Erythroblast (primary cell): Measurements from ENCODE around the gene CFAP54.

ENCODE experiments used
- DNase-seq, 2 experiments: peaks; one replicate each; lab custom pipeline; 2025; lab: John Stamatoyannopoulos, UW
- GATA1 ChIP-seq: IDR thresholded peaks from 2 replicates; pipeline ENCODE4 v1.6.1; 2011; ENCODE audit warnings: low read depth, mild to moderate bottlenecking, control low read depth, low read length, moderate library complexity
- POLR2A ChIP-seq: IDR thresholded peaks from 2 replicates; pipeline ENCODE4 v1.6.1; 2011; ENCODE audit warnings: mild to moderate bottlenecking, low read length

CFAP54 gene

GRCh38 chr12:96889273-96889933 is 400.0 kb downstream of the CFAP54 start:
- TF ChIP-seq POLR2A = no peak
- TF ChIP-seq GATA1 = no peak
- no peak for DNase-seq

- DNase-seq = no peak
- no peak for TF ChIP-seq GATA1
- no peak for TF ChIP-seq POLR2A
Observed at GRCh38 chr12:96890331-96890730, 401.0 kb downstream of the CFAP54 start.

GRCh38 chr12:96892104-96892503 is 402.7 kb downstream of the CFAP54 start:
- TF ChIP-seq GATA1 (no peak), POLR2A (no peak)
- DNase-seq = no peak

GRCh38 chr12:96897421-96897820 is 408.0 kb downstream of the CFAP54 start:
- TF ChIP-seq GATA1 = no peak
- TF ChIP-seq POLR2A = no peak
- DNase-seq = no peak

GRCh38 chr12:96901175-96901574 is 411.8 kb downstream of the CFAP54 start:
- DNase-seq = no peak
- TF ChIP-seq GATA1 = no peak
- TF ChIP-seq POLR2A = no peak

GRCh38 chr12:96902076-96902475 is 412.7 kb downstream of the CFAP54 start:
- peak in 1 of 2 experiments; percentile 9 for DNase-seq
- TF ChIP-seq POLR2A (no peak), GATA1 (no peak)

GRCh38 chr12:96906498-96906848 is 417.1 kb downstream of the CFAP54 start:
- no peak for DNase-seq
- TF ChIP-seq GATA1 = no peak
- no peak for TF ChIP-seq POLR2A

GRCh38 chr12:96906849-96907670 is 417.7 kb downstream of the CFAP54 start, which contains the start of gene NEDD1:
NEDD1 (plus strand) TSS chr12:96907257; CDS start chr12:96909760, 2,503 bp downstream.
- DNase-seq = peak; percentile 91 to 92
- TF ChIP-seq GATA1 (no peak), POLR2A (peak; percentile 80)

GRCh38 chr12:96907671-96908422 is 418.5 kb downstream of the CFAP54 start:
- TF ChIP-seq POLR2A (no peak), GATA1 (no peak)
- peak; percentile 66 to 74 for DNase-seq

GRCh38 chr12:96908423-96908675 is 419.0 kb downstream of the CFAP54 start:
- no peak for DNase-seq

GRCh38 chr12:96912261-96912660 is 422.9 kb downstream of the CFAP54 start:
- TF ChIP-seq POLR2A = no peak
- TF ChIP-seq GATA1 = no peak
- DNase-seq = no peak

More at GRCh38 chr12:96908423-96908675, 419.0 kb downstream of the CFAP54 start:
- TF ChIP-seq POLR2A (no peak), GATA1 (no peak)

- no peak for TF ChIP-seq GATA1
- no peak for TF ChIP-seq POLR2A
- no peak for DNase-seq
Observed at GRCh38 chr12:96912943-96913342, 423.6 kb downstream of the CFAP54 start.

- no peak for TF ChIP-seq GATA1
- TF ChIP-seq POLR2A = no peak
- no peak for DNase-seq
Observed at GRCh38 chr12:96919510-96920210, 430.3 kb downstream of the CFAP54 start.
